ENCODE results near the gene CASP10. TPM values are rescaled to one million over a fixed set of nuclear protein-coding genes. Genes with fewer than 3 reads are reported as not detected.
"Not testable (repeated sequence)": the region's sequence is repeated elsewhere in the genome, so short reads cannot be mapped to it uniquely, and the experiment has no call there.

Gene CASP10
- total RNA-seq, 4 donors from 2014 or later, result 2.4 to 7.3 (median 3.6) TPM

- peaks cover 8 to 14% of the 10 kb centered on the region in 2 donors for H3K4me1 ChIP-seq
- in situ Hi-C loops (cut with MboI; ENCODE audit: low sequenced_read_pairs in 4 of 4), result loop anchor here in 2 of 4 donors (10.0 to 25.0 kb wide), 2 partner anchors 126 to 129 kb away; partner anchors contain the start of gene FLACC1 (in 1 of the 2)
- intact Hi-C loops (cut with DNase I; ENCODE audit: low total_unique reads), result no loop called here
- no peaks in the 10 kb centered on the region for H3K9me3 ChIP-seq
- no peaks in the 10 kb centered on the region for H3K27me3 ChIP-seq
- H3K36me3 ChIP-seq, result no peaks in the 10 kb centered on the region
- peak overlapping the region in 1 of 4 donors; percentile 8 for H3K4me3 ChIP-seq
- no peak for TF ChIP-seq POLR2A (IDR thresholded peaks at IDR 0.05)
- peak; percentile 24 to 59 (median 51) for TF ChIP-seq CTCF (IDR thresholded peaks at IDR 0.05 in 4 of 5, conservative IDR thresholded peaks at IDR 0.05 in 1 of 5)
- ATAC-seq, result peak; percentile 14 to 43
- peak; percentile 19 to 43 for DNase-seq
- no peak overlapping the region for H3K27ac ChIP-seq
These were observed 53.2 kb downstream of the CASP10 start for GRCh38 chr2:201235860-201236811.

DNA sequence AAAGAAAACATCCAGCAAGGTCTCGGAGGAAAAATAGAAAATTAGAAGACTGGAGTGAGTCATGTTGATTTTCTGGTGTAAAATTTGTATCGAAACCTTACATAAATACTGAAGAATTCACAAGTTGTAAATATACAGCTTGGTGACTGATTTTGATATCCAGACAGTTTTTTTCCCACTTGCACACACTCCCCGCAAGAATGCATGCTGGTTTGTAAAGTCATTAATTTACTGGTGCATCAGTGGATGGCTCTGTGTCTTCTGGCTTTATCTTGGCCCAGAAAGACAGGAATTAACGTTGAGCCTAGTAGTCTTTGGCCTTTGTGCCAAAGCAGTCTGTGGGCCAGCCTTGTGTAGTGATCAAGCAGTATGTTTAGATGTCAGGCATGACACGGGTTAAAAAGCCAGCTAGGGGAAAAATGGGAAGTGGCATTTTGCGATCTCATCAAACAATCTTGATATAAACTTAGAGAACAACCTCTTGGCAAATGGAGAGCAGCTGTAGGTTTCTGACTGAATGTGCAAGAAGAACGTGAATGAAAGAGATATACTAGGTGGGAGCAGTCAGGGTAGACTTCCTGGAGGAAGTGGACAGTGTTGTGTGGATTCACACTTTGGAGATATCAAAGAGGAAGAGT is 54.7 kb downstream of the CASP10 start:
- no peak overlapping the region for H3K27ac ChIP-seq

DNA sequence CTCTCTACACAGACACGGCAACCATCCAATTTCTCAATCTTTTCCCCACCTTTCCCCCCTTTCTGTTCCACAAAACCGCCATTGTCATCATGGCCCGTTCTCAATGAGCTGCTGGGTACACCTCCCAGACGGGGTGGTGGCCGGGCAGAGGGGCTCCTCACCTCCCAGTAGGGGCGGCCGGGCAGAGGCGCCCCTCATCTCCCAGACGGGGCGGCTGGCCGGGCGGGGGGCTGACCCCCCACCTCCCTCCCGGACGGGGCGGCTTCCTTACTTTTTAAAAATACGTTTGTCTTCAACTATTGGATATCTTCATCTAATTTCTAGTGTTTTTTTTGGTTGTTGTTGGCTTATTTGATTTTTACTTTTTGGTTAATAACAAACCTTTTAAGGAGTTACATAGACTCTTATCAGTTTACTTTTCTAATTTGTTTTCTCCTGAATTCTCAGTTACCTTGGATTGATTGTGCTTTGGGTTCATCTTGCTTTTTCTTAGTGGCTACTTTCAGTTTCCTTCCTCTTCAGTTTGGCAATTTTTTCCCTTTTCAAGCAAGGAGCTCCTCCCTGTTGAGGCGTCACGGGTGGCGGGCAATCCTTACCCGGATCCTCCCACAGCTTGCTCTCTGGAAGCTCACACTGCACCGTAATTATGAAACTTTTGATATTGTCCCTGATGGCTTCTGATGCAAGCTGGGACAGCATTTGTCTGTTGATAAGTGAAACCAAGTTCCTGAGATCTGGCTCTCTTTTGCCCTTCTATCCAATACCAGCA is 56.4 kb downstream of the CASP10 start:
- ATAC-seq (peak; percentile 73 to 78), DNase-seq (peak; percentile 60 to 70)
- H3K4me1 ChIP-seq; H3K4me3 ChIP-seq; H3K27me3 ChIP-seq; H3K9me3 ChIP-seq; H3K36me3 ChIP-seq; intact Hi-C loops (cut with DNase I; ENCODE audit: low total_unique reads): not testable (repeated sequence)
- in situ Hi-C loops (cut with MboI; ENCODE audit: low sequenced_read_pairs in 4 of 4), result loop anchor here in 2 of 4 donors (10.0 to 25.0 kb wide), 2 partner anchors 123 to 125 kb away; partner anchors contain the start of gene FLACC1 (in 1 of the 2)
- H3K27ac ChIP-seq, result peak overlapping the region; percentile 16 to 60 (median 46)

More for the DNA sequence above, 54.7 kb downstream of the CASP10 start:
- ATAC-seq (no peak), DNase-seq (no peak)
- no peaks in the 10 kb centered on the region for H3K9me3 ChIP-seq
- H3K4me1 ChIP-seq, result peaks cover 3 to 7% of the 10 kb centered on the region in 2 donors
- no peaks in the 10 kb centered on the region for H3K27me3 ChIP-seq
- no peaks in the 10 kb centered on the region for H3K36me3 ChIP-seq
- no peak for TF ChIP-seq CTCF (IDR thresholded peaks at IDR 0.05 in 4 of 5, conservative IDR thresholded peaks at IDR 0.05 in 1 of 5)
- TF ChIP-seq POLR2A (IDR thresholded peaks at IDR 0.05), result no peak
- H3K4me3 ChIP-seq, result no peak overlapping the region
- in situ Hi-C loops (cut with MboI; ENCODE audit: low sequenced_read_pairs in 4 of 4) (loop anchor here in 2 of 4 donors (10.0 to 25.0 kb wide), 2 partner anchors 125 to 127 kb away; partner anchors contain the start of gene FLACC1 (in 1 of the 2)), intact Hi-C loops (cut with DNase I; ENCODE audit: low total_unique reads) (no loop called here)

DNA sequence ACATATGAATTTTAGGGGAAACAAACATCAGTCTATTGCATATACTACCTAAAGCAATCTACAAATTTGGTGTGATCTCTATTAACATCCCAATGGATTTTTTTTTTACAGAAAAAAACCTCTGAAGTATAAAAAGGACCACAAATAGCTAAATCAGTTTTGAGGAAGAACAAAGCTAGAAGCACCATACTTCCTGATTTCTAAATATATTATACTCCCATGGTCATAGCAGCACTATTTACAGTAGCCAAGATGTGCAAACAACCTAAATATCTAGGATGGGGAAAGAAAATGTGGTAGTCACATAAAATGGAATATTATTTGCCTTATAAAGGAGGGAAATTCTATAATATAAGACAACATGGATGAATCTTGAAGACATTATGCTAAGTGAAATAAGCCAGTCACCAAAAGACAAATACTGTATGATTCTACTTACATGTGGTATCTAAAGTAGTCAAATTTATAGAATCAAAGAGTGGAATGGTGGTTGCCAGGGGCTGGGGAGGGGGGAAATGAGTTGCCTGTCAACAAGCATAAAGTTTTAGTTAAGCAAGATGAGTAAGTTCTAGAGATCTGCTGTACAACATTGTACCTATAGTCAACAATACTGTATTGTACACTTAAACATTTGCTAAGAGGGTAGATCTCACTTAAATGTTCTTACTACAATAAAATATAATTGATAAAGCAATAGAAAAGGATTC is 59.8 kb downstream of the CASP10 start:
- TF ChIP-seq CTCF (IDR thresholded peaks at IDR 0.05 in 4 of 5, conservative IDR thresholded peaks at IDR 0.05 in 1 of 5) (no peak), POLR2A (IDR thresholded peaks at IDR 0.05) (no peak)
- Histone ChIP-seq H3K36me3 (no peaks in the 10 kb centered on the region), H3K4me1 (no peaks in the 10 kb centered on the region), H3K9me3 (no peaks in the 10 kb centered on the region), H3K4me3 (no peak overlapping the region), H3K27me3 (no peaks in the 10 kb centered on the region), H3K27ac (no peak overlapping the region)
- intact Hi-C loops (cut with DNase I; ENCODE audit: low total_unique reads), result no loop called here
- ATAC-seq (no peak), DNase-seq (no peak)
- in situ Hi-C loops (cut with MboI; ENCODE audit: low sequenced_read_pairs in 4 of 4), result loop anchor here in 2 of 4 donors (5.0 to 25.0 kb wide), 2 partner anchors 120 kb away; partner anchors contain the start of gene FLACC1 (in 1 of the 2)

Data from gastrocnemius medialis (tissue), 4 donors.